PFSK-1 (cell line): Measurements from ENCODE around the gene MRTFB.

Experiments
- FOXP2 ChIP-seq: optimal IDR thresholded peaks from 2 replicates; pipeline ENCODE3; 2011; ENCODE audit warnings: borderline replicate concordance, control low read depth, inconsistent platforms; ENCODE audit not compliant: insufficient read depth; ENCODE audit errors: extremely low read length, extremely low read depth
- POLR2AphosphoS5 ChIP-seq: IDR thresholded peaks from 2 replicates; pipeline ENCODE4 v1.6.1; 2012; ENCODE audit warnings: low read depth, mild to moderate bottlenecking, control low read depth, low read length, moderate library complexity
- SIN3A ChIP-seq: IDR thresholded peaks from 2 replicates; pipeline ENCODE4 v1.6.1; 2012; ENCODE audit warnings: mild to moderate bottlenecking, low read length, moderate library complexity, borderline replicate concordance; ENCODE audit not compliant: insufficient read depth
- TAF1 ChIP-seq: IDR thresholded peaks from 2 replicates; pipeline ENCODE4 v1.6.1; 2012; ENCODE audit warnings: low read length, control low read depth, borderline replicate concordance; ENCODE audit not compliant: insufficient read depth
- TF ChIP-seq, protein P1 (sequence below), 2 experiments: IDR thresholded peaks; 2 replicates each; pipeline versions ENCODE4 v1.6.1 to v1.8.0; 2011 to 2012; ENCODE audit warnings: low read depth in 2 of 2, low read length in 2 of 2, control low read depth in 1 of 2, inconsistent platforms in 1 of 2, mild to moderate bottlenecking in 1 of 2, moderate library complexity in 1 of 2; ENCODE audit not compliant: insufficient read depth in 1 of 2

DNA sequence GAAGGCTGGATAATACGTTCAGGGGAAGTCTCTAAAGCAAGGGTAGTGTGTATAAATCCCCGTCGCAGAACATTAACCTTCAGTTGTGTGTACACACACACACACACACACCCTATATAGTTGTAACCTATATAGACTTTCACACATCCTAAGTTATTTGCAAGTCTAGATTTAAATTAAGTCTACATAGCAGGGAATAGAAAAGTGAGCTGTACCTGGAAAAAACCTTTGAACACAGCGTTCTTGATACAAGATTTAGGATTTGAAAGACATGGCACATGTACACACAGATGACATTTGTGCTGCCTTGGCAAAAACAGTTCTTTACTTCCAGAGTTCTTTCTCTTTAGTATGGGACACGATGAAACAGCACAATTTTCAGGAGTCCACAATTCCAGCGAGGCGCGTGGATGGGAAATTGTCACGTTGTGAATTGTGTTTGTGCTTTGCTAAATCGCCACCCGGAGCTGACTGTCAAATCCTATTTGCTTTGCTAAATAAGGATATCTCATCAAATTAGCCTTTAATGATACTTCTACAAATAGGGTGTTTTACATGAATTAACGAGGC lies 233.9 kb downstream of the MRTFB start:
- TF ChIP-seq TAF1 (no peak), POLR2AphosphoS5 (no peak), SIN3A (no peak), FOXP2 (no peak)
- TF ChIP-seq, protein P1, sequence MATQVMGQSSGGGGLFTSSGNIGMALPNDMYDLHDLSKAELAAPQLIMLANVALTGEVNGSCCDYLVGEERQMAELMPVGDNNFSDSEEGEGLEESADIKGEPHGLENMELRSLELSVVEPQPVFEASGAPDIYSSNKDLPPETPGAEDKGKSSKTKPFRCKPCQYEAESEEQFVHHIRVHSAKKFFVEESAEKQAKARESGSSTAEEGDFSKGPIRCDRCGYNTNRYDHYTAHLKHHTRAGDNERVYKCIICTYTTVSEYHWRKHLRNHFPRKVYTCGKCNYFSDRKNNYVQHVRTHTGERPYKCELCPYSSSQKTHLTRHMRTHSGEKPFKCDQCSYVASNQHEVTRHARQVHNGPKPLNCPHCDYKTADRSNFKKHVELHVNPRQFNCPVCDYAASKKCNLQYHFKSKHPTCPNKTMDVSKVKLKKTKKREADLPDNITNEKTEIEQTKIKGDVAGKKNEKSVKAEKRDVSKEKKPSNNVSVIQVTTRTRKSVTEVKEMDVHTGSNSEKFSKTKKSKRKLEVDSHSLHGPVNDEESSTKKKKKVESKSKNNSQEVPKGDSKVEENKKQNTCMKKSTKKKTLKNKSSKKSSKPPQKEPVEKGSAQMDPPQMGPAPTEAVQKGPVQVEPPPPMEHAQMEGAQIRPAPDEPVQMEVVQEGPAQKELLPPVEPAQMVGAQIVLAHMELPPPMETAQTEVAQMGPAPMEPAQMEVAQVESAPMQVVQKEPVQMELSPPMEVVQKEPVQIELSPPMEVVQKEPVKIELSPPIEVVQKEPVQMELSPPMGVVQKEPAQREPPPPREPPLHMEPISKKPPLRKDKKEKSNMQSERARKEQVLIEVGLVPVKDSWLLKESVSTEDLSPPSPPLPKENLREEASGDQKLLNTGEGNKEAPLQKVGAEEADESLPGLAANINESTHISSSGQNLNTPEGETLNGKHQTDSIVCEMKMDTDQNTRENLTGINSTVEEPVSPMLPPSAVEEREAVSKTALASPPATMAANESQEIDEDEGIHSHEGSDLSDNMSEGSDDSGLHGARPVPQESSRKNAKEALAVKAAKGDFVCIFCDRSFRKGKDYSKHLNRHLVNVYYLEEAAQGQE (IDR thresholded peaks at IDR 0.05; ENCODE audit: insufficient read depth in 1 of 2, low read depth in 2 of 2, low read length in 2 of 2) = no peak
